Karpas-422 (cell line): ENCODE measurements around the gene SNED1. TPM values are rescaled to one million over a fixed set of nuclear protein-coding genes. Genes with fewer than 3 reads are reported as not detected.
"Not testable (repeated sequence)": the region's sequence is repeated elsewhere in the genome, so short reads cannot be mapped to it uniquely, and the experiment has no call there.

Experiments
- DNase-seq: peaks from one replicate; pipeline ENCODE4 v3.0.0-alpha.2; 2015
- H2AFZ ChIP-seq: fragments of 200-600 bp; sonication (generic); 2 replicates; pipeline ENCODE4 v1.6.1; 2014; ENCODE audit warnings: antibody characterized with exemption, low read length, mixed read lengths
- H3K27ac ChIP-seq: fragments of 200-600 bp; sonication (generic); 2 replicates; pipeline ENCODE4 v1.5.1; 2014; ENCODE audit warnings: mild to moderate bottlenecking, low read length, moderate library complexity
- H3K27me3 ChIP-seq: fragments of 200-600 bp; sonication (generic); 2 replicates; pipeline ENCODE4 v1.6.1; 2014; ENCODE audit warnings: low read length, mixed read lengths
- H3K36me3 ChIP-seq: fragments of 200-600 bp; sonication (generic); 2 replicates; pipeline ENCODE4 v1.6.1; 2014; ENCODE audit warnings: low read length, mixed read lengths; ENCODE audit not compliant: insufficient read depth
- H3K4me1 ChIP-seq: fragments of 200-600 bp; sonication (generic); 2 replicates; pipeline ENCODE4 v1.6.1; 2014; ENCODE audit warnings: mild to moderate bottlenecking, low read length, mixed read lengths
- H3K4me2 ChIP-seq: fragments of 200-600 bp; sonication (generic); 2 replicates; pipeline ENCODE4 v1.6.1; 2014; ENCODE audit warnings: low read length, low read depth, mild to moderate bottlenecking; ENCODE audit not compliant: poor library complexity, severe bottlenecking
- H3K4me3 ChIP-seq: fragments of 200-600 bp; sonication (generic); 2 replicates; pipeline ENCODE4 v1.5.1; 2014; ENCODE audit warnings: mild to moderate bottlenecking, antibody characterized with exemption, low read length, mixed read lengths
- H3K79me2 ChIP-seq: fragments of 200-600 bp; sonication (generic); 2 replicates; pipeline ENCODE4 v1.6.1; 2014; ENCODE audit warnings: mild to moderate bottlenecking, low read length, mixed read lengths
- H3K9ac ChIP-seq: fragments of 200-600 bp; sonication (generic); 2 replicates; pipeline ENCODE4 v1.6.0; 2014; ENCODE audit warnings: low read length
- H3K9me2 ChIP-seq: fragments of 200-600 bp; sonication (generic), shearing (Covaris generic); replicated peaks from 2 replicates; pipeline ENCODE4 v1.6.0; 2014; ENCODE audit warnings: mild to moderate bottlenecking, low read length, moderate library complexity; ENCODE audit not compliant: insufficient read depth
- H3K9me3 ChIP-seq: fragments of 300-700, 200-600 bp; sonication (generic); 2 replicates; pipeline ENCODE4 v1.6.1; 2014; ENCODE audit warnings: low read length, mixed read lengths
- H4K20me1 ChIP-seq: fragments of 200-600 bp; sonication (generic); 2 replicates; pipeline ENCODE4 v1.6.1; 2014; ENCODE audit warnings: mild to moderate bottlenecking, antibody characterized with exemption, low read length, low read depth; ENCODE audit not compliant: insufficient read depth
- total RNA-seq: library from RNA; depleted of rRNA; stranded (reverse); fragments of >200 nt; shearing (Covaris generic); gene quantifications from 2 replicates; pipeline ENCODE4 v1.2.3, GENCODE V29; 2014; ENCODE audit warnings: low replicate concordance

SNED1 gene
- total RNA-seq, 1 experiment from 2014 or later: 1.9 TPM

- H3K9ac ChIP-seq: peak overlapping the region; percentile 75
- H3K9me3 ChIP-seq: no peaks in the 10 kb centered on the region
- DNase-seq: peak; percentile 51
- 0 out of 2 replicates have a peak overlapping the region, but pooled peaks have one; percentile 58 for H2AFZ ChIP-seq
- no peaks in the 10 kb centered on the region for H4K20me1 ChIP-seq
- H3K4me3 ChIP-seq: peak overlapping the region; percentile 74
- H3K4me2 ChIP-seq: peak overlapping the region; percentile 84
- H3K79me2 ChIP-seq: peaks cover 50% of the 10 kb centered on the region
- peak overlapping the region; percentile 75 for H3K27ac ChIP-seq
- peaks cover 41% of the 10 kb centered on the region for H3K4me1 ChIP-seq
- H3K9me2 ChIP-seq: no peaks in the 10 kb centered on the region
- no peaks in the 10 kb centered on the region for H3K27me3 ChIP-seq
- peaks cover 12% of the 10 kb centered on the region; the same call in 1 of the 2 replicates for H3K36me3 ChIP-seq
Measured at GRCh38 chr2:241103176-241103595, 104.8 kb downstream of the SNED1 start.

GRCh38 chr2:241104611-241105010 is 106.2 kb downstream of the SNED1 start:
- H3K9ac ChIP-seq, H3K36me3 ChIP-seq, H3K9me2 ChIP-seq, H3K9me3 ChIP-seq, H3K27me3 ChIP-seq, H2AFZ ChIP-seq, H3K4me2 ChIP-seq, H3K27ac ChIP-seq, H4K20me1 ChIP-seq, H3K4me3 ChIP-seq, DNase-seq: not testable (repeated sequence)
- peaks cover 35% of the 10 kb centered on the region for H3K4me1 ChIP-seq
- peaks cover 38% of the 10 kb centered on the region for H3K79me2 ChIP-seq

GRCh38 chr2:241105641-241106040 is 107.2 kb downstream of the SNED1 start:
- no peaks in the 10 kb centered on the region for H4K20me1 ChIP-seq
- no peaks in the 10 kb centered on the region for H3K36me3 ChIP-seq
- peaks cover 28% of the 10 kb centered on the region for H3K79me2 ChIP-seq
- no peak for DNase-seq
- H3K27me3 ChIP-seq: no peaks in the 10 kb centered on the region
- no peaks in the 10 kb centered on the region for H3K9me3 ChIP-seq
- H3K9ac ChIP-seq: no peak overlapping the region
- no peak overlapping the region for H3K4me3 ChIP-seq
- H3K4me2 ChIP-seq: no peak overlapping the region
- no peaks in the 10 kb centered on the region for H3K9me2 ChIP-seq
- no peak overlapping the region for H2AFZ ChIP-seq
- H3K4me1 ChIP-seq: peaks cover 35% of the 10 kb centered on the region
- peak overlapping the region; percentile 26; the same call in 1 of the 2 replicates for H3K27ac ChIP-seq

GRCh38 chr2:241107031-241107783 is 108.8 kb downstream of the SNED1 start:
- H3K9me2 ChIP-seq: no peaks in the 10 kb centered on the region
- peaks cover 13% of the 10 kb centered on the region; the same call in 1 of the 2 replicates for H3K79me2 ChIP-seq
- no peak for DNase-seq
- no peak overlapping the region for H3K4me3 ChIP-seq
- no peaks in the 10 kb centered on the region for H3K27me3 ChIP-seq
- no peaks in the 10 kb centered on the region for H3K36me3 ChIP-seq
- no peaks in the 10 kb centered on the region for H3K9me3 ChIP-seq
- H4K20me1 ChIP-seq: no peaks in the 10 kb centered on the region
- H3K4me1 ChIP-seq: peaks cover 45% of the 10 kb centered on the region
- no peak overlapping the region for H3K9ac ChIP-seq
- H3K27ac ChIP-seq: no peak overlapping the region
- H2AFZ ChIP-seq: no peak overlapping the region
- no peak overlapping the region for H3K4me2 ChIP-seq

- Histone ChIP-seq H3K27me3 (no peaks in the 10 kb centered on the region), H3K9me2 (no peaks in the 10 kb centered on the region), H3K36me3 (no peaks in the 10 kb centered on the region; the same call in 1 of the 2 replicates), H3K4me3 (no peak overlapping the region), H3K9me3 (no peaks in the 10 kb centered on the region), H4K20me1 (no peaks in the 10 kb centered on the region), H3K79me2 (peaks cover under 1% of the 10 kb centered on the region; the same call in 1 of the 2 replicates), H2AFZ (no peak overlapping the region), H3K4me2 (no peak overlapping the region), H3K4me1 (peaks cover 37% of the 10 kb centered on the region), H3K27ac (no peak overlapping the region), H3K9ac (no peak overlapping the region)
- DNase-seq: no peak
Measured at GRCh38 chr2:241108271-241109209, 110.1 kb downstream of the SNED1 start.

- Histone ChIP-seq H3K9ac (peak overlapping the region; percentile 64), H3K4me3 (no peak overlapping the region), H3K4me1 (peaks cover 35% of the 10 kb centered on the region), H4K20me1 (no peaks in the 10 kb centered on the region), H2AFZ (peak overlapping the region; percentile 31; the same call in 1 of the 2 replicates), H3K79me2 (no peaks in the 10 kb centered on the region), H3K36me3 (no peaks in the 10 kb centered on the region; the same call in 1 of the 2 replicates), H3K9me2 (no peaks in the 10 kb centered on the region), H3K9me3 (no peaks in the 10 kb centered on the region), H3K27ac (peak overlapping the region; percentile 82), H3K4me2 (peak overlapping the region; percentile 54), H3K27me3 (no peaks in the 10 kb centered on the region)
- no peak for DNase-seq
Measured at GRCh38 chr2:241109210-241110088, 111.0 kb downstream of the SNED1 start.

- Histone ChIP-seq H3K9me2 (no peaks in the 10 kb centered on the region), H3K4me1 (peaks cover 35% of the 10 kb centered on the region), H3K4me3 (peak overlapping the region; percentile 27; the same call in 1 of the 2 replicates)
Measured at GRCh38 chr2:241110089-241110606, 111.7 kb downstream of the SNED1 start.

More at GRCh38 chr2:241110089-241110606, 111.7 kb downstream of the SNED1 start:
- Histone ChIP-seq H4K20me1 (no peaks in the 10 kb centered on the region), H3K79me2 (no peaks in the 10 kb centered on the region), H3K27ac (peak overlapping the region; percentile 82), H3K4me2 (peak overlapping the region; percentile 54), H3K27me3 (no peaks in the 10 kb centered on the region), H3K36me3 (peaks cover 3% of the 10 kb centered on the region; the same call in 1 of the 2 replicates), H2AFZ (peak overlapping the region; percentile 31), H3K9me3 (no peaks in the 10 kb centered on the region), H3K9ac (peak overlapping the region; percentile 64)
- DNase-seq: peak; percentile 63
